Measurements from ENCODE around the gene LGALS14.

DNA sequence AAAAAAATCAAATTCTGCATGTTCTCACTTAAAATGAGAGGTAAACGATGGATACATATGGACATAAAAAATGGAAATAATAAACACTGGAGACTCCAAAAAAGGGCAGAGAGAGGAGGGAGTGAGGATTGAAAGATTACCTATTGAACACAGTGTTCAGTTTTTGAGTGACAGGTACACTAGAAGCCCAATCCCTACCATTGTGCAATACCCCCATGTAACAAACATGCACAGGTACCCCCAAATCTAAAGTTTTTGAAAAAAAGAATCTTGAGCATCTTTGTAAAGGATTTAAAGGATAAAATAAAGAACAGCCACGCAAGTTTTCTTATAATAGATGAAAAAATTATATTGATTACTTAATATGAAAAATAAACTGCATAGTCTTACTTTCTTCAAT, 50.3 kb downstream of the LGALS14 start:
- TF ChIP-seq TOX (CRISPR knock-in tag; IDR thresholded peaks at IDR 0.05; ENCODE audit: borderline replicate concordance) (no peak), ARNTL (CRISPR knock-in tag; IDR thresholded peaks at IDR 0.05; ENCODE audit: borderline replicate concordance, low read depth) (no peak), PPARA (CRISPR knock-in tag; IDR thresholded peaks at IDR 0.05; ENCODE audit: borderline replicate concordance) (no peak), OSR1 (CRISPR knock-in tag; IDR thresholded peaks at IDR 0.05) (no peak), ZC3H10 (CRISPR knock-in tag; IDR thresholded peaks at IDR 0.05) (no peak), ZNF70 (CRISPR knock-in tag; IDR thresholded peaks at IDR 0.05) (no peak), TCF4 (CRISPR knock-in tag; IDR thresholded peaks at IDR 0.05; ENCODE audit: borderline replicate concordance) (no peak), GLIS3 (CRISPR knock-in tag; IDR thresholded peaks at IDR 0.05) (no peak), ZNF565 (CRISPR knock-in tag; conservative IDR thresholded peaks at IDR 0.05; ENCODE audit: low read depth) (no peak), ESRRG (CRISPR knock-in tag; IDR thresholded peaks at IDR 0.05) (no peak)
- TF ChIP-seq, protein P1, sequence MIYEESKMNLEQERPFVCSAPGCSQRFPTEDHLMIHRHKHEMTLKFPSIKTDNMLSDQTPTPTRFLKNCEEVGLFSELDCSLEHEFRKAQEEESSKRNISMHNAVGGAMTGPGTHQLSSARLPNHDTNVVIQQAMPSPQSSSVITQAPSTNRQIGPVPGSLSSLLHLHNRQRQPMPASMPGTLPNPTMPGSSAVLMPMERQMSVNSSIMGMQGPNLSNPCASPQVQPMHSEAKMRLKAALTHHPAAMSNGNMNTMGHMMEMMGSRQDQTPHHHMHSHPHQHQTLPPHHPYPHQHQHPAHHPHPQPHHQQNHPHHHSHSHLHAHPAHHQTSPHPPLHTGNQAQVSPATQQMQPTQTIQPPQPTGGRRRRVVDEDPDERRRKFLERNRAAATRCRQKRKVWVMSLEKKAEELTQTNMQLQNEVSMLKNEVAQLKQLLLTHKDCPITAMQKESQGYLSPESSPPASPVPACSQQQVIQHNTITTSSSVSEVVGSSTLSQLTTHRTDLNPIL (CRISPR knock-in tag; IDR thresholded peaks at IDR 0.05; ENCODE audit: low read depth) = no peak
- TF ChIP-seq, protein P2, sequence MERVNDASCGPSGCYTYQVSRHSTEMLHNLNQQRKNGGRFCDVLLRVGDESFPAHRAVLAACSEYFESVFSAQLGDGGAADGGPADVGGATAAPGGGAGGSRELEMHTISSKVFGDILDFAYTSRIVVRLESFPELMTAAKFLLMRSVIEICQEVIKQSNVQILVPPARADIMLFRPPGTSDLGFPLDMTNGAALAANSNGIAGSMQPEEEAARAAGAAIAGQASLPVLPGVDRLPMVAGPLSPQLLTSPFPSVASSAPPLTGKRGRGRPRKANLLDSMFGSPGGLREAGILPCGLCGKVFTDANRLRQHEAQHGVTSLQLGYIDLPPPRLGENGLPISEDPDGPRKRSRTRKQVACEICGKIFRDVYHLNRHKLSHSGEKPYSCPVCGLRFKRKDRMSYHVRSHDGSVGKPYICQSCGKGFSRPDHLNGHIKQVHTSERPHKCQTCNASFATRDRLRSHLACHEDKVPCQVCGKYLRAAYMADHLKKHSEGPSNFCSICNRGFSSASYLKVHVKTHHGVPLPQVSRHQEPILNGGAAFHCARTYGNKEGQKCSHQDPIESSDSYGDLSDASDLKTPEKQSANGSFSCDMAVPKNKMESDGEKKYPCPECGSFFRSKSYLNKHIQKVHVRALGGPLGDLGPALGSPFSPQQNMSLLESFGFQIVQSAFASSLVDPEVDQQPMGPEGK (CRISPR knock-in tag; IDR thresholded peaks at IDR 0.05; ENCODE audit: borderline replicate concordance) = no peak
- TF ChIP-seq, protein P3, sequence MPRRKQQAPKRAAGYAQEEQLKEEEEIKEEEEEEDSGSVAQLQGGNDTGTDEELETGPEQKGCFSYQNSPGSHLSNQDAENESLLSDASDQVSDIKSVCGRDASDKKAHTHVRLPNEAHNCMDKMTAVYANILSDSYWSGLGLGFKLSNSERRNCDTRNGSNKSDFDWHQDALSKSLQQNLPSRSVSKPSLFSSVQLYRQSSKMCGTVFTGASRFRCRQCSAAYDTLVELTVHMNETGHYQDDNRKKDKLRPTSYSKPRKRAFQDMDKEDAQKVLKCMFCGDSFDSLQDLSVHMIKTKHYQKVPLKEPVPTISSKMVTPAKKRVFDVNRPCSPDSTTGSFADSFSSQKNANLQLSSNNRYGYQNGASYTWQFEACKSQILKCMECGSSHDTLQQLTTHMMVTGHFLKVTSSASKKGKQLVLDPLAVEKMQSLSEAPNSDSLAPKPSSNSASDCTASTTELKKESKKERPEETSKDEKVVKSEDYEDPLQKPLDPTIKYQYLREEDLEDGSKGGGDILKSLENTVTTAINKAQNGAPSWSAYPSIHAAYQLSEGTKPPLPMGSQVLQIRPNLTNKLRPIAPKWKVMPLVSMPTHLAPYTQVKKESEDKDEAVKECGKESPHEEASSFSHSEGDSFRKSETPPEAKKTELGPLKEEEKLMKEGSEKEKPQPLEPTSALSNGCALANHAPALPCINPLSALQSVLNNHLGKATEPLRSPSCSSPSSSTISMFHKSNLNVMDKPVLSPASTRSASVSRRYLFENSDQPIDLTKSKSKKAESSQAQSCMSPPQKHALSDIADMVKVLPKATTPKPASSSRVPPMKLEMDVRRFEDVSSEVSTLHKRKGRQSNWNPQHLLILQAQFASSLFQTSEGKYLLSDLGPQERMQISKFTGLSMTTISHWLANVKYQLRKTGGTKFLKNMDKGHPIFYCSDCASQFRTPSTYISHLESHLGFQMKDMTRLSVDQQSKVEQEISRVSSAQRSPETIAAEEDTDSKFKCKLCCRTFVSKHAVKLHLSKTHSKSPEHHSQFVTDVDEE (CRISPR knock-in tag; IDR thresholded peaks at IDR 0.05) = no peak
- TF ChIP-seq, protein P4, sequence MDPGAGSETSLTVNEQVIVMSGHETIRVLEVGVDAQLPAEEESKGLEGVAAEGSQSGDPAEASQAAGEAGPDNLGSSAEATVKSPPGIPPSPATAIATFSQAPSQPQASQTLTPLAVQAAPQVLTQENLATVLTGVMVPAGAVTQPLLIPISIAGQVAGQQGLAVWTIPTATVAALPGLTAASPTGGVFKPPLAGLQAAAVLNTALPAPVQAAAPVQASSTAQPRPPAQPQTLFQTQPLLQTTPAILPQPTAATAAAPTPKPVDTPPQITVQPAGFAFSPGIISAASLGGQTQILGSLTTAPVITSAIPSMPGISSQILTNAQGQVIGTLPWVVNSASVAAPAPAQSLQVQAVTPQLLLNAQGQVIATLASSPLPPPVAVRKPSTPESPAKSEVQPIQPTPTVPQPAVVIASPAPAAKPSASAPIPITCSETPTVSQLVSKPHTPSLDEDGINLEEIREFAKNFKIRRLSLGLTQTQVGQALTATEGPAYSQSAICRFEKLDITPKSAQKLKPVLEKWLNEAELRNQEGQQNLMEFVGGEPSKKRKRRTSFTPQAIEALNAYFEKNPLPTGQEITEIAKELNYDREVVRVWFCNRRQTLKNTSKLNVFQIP (CRISPR knock-in tag; IDR thresholded peaks at IDR 0.05; ENCODE audit: borderline replicate concordance, low read depth) = no peak
